Trophoblast cell (in vitro differentiated cells and primary cell): ENCODE results near the gene RABGAP1.

Experiments
- DNase-seq, 2 donors: peaks; one replicate each; pipeline ENCODE4 v3.0.0-alpha.2; 2016
- H2AFZ ChIP-seq: 2 replicates; pipeline ENCODE4 v1.6.1; 2013; ENCODE audit warnings: low read length, moderate library complexity, mild to moderate bottlenecking; ENCODE audit not compliant: insufficient read depth, poor library complexity
- H2AK5ac ChIP-seq: 2 replicates; pipeline ENCODE4 v1.6.1; 2013; ENCODE audit warnings: mild to moderate bottlenecking, low read length
- H2BK120ac ChIP-seq: 2 replicates; pipeline ENCODE4 v1.6.1; 2013; ENCODE audit warnings: low read length, mild to moderate bottlenecking, moderate library complexity; ENCODE audit not compliant: insufficient read depth, poor library complexity
- H2BK12ac ChIP-seq: 2 replicates; pipeline ENCODE4 v1.6.1; 2013; ENCODE audit warnings: mild to moderate bottlenecking, low read length, moderate library complexity
- H2BK5ac ChIP-seq: 2 replicates; pipeline ENCODE4 v1.6.1; 2013; ENCODE audit warnings: low read length, low read depth, moderate library complexity, mild to moderate bottlenecking; ENCODE audit not compliant: poor library complexity
- H3K14ac ChIP-seq: 2 replicates; pipeline ENCODE4 v1.6.1; 2013; ENCODE audit warnings: mild to moderate bottlenecking, low read length
- H3K18ac ChIP-seq: 2 replicates; pipeline ENCODE4 v1.6.1; 2013; ENCODE audit warnings: mild to moderate bottlenecking, low read length
- H3K23ac ChIP-seq: 2 replicates; pipeline ENCODE4 v1.6.1; 2013; ENCODE audit warnings: low read length
- H3K27ac ChIP-seq: 2 replicates; pipeline ENCODE4 v1.5.1; 2013; ENCODE audit warnings: low read depth, mild to moderate bottlenecking, inconsistent platforms, low read length, moderate library complexity
- H3K27me3 ChIP-seq: 2 replicates; pipeline ENCODE4 v1.6.1; 2013; ENCODE audit warnings: inconsistent platforms, mild to moderate bottlenecking, low read length, moderate library complexity; ENCODE audit not compliant: insufficient read depth
- H3K36me3 ChIP-seq, 2 experiments: 1 replicate in 1 of 2; 2 replicates in 1 of 2; pipeline ENCODE4 v1.6.1; 2013; ENCODE audit warnings: low read length in 2 of 2, mild to moderate bottlenecking in 2 of 2, moderate library complexity in 1 of 2; ENCODE audit not compliant: insufficient read depth in 2 of 2, control insufficient read depth in 1 of 2
- H3K4ac ChIP-seq: 2 replicates; pipeline ENCODE4 v1.6.1; 2013; ENCODE audit warnings: low read depth, mild to moderate bottlenecking, low read length, moderate library complexity
- H3K4me1 ChIP-seq, 2 experiments: 1 replicate in 1 of 2; 2 replicates in 1 of 2; pipeline ENCODE4 v1.6.1; 2013; ENCODE audit warnings: low read length in 2 of 2, mild to moderate bottlenecking in 2 of 2, moderate library complexity in 1 of 2; ENCODE audit not compliant: insufficient read depth in 2 of 2, control insufficient read depth in 1 of 2
- H3K4me2 ChIP-seq: 2 replicates; pipeline ENCODE4 v1.6.1; 2013; ENCODE audit warnings: inconsistent platforms, mild to moderate bottlenecking, low read length, moderate library complexity
- H3K4me3 ChIP-seq: 2 replicates; pipeline ENCODE4 v1.5.1; 2013; ENCODE audit warnings: mild to moderate bottlenecking, low read depth, low read length, inconsistent platforms
- H3K79me1 ChIP-seq: one replicate; pipeline ENCODE4 v1.6.1; 2013; ENCODE audit warnings: low read length
- H3K79me2 ChIP-seq: 2 replicates; pipeline ENCODE4 v1.6.1; 2013; ENCODE audit warnings: low read length, mild to moderate bottlenecking; ENCODE audit not compliant: control insufficient read depth, insufficient read depth, poor library complexity
- H3K9ac ChIP-seq: 2 replicates; pipeline ENCODE4 v1.6.1; 2013; ENCODE audit warnings: mild to moderate bottlenecking, low read length
- H3K9me3 ChIP-seq: 2 replicates; pipeline ENCODE4 v1.6.1; 2013; ENCODE audit warnings: low read depth, mild to moderate bottlenecking, control low read depth, inconsistent platforms, low read length; ENCODE audit not compliant: insufficient read depth
- H4K12ac ChIP-seq: 2 replicates; pipeline ENCODE4 v1.6.1; 2013; ENCODE audit warnings: low read depth, mild to moderate bottlenecking, low read length, moderate library complexity
- H4K8ac ChIP-seq: 2 replicates; pipeline ENCODE4 v1.6.1; 2013; ENCODE audit warnings: low read depth, mild to moderate bottlenecking, low read length, moderate library complexity
- H4K91ac ChIP-seq: one replicate; pipeline ENCODE4 v1.6.1; 2013; ENCODE audit warnings: low read depth, mild to moderate bottlenecking, low read length, moderate library complexity
- WGBS: extraction: QIAGEN DNeasy Blood & Tissue Kit; methylation state at CpG from one replicate; pipeline ENCODE4 v1.1.7; 2013; ENCODE audit warnings: missing lambda C conversion rate; ENCODE audit not compliant: insufficient read length, insufficient coverage; ENCODE audit errors: extremely low coverage; 5-methylcytosine and 5-hydroxymethylcytosine counted together

Gene RABGAP1

GRCh38 chr9:123105490-123105889 is 164.7 kb downstream of the RABGAP1 start:
- Histone ChIP-seq H3K79me2 (no peaks in the 10 kb centered on the region), H2AFZ (no peak overlapping the region), H3K4me3 (no peak overlapping the region), H3K4me1 (no peaks in the 10 kb centered on the region), H3K79me1 (no peaks in the 10 kb centered on the region), H2BK120ac (no peak overlapping the region), H2AK5ac (no peak overlapping the region), H4K91ac (no peak overlapping the region), H3K4ac (no peak overlapping the region), H3K14ac (no peak overlapping the region), H2BK5ac (no peak overlapping the region), H3K27me3 (no peaks in the 10 kb centered on the region), H3K9ac (no peak overlapping the region), H4K8ac (no peak overlapping the region), H3K18ac (no peak overlapping the region), H3K9me3 (no peaks in the 10 kb centered on the region), H3K4me2 (no peak overlapping the region), H3K27ac (no peak overlapping the region), H3K23ac (no peak overlapping the region), H4K12ac (no peak overlapping the region), H3K36me3 (peaks cover 59 to 65% of the 10 kb centered on the region in 2 experiments), H2BK12ac (no peak overlapping the region)
- DNase-seq: no peak
- no CpG with 5 or more reads among the region's 5 CpGs for WGBS

DNA sequence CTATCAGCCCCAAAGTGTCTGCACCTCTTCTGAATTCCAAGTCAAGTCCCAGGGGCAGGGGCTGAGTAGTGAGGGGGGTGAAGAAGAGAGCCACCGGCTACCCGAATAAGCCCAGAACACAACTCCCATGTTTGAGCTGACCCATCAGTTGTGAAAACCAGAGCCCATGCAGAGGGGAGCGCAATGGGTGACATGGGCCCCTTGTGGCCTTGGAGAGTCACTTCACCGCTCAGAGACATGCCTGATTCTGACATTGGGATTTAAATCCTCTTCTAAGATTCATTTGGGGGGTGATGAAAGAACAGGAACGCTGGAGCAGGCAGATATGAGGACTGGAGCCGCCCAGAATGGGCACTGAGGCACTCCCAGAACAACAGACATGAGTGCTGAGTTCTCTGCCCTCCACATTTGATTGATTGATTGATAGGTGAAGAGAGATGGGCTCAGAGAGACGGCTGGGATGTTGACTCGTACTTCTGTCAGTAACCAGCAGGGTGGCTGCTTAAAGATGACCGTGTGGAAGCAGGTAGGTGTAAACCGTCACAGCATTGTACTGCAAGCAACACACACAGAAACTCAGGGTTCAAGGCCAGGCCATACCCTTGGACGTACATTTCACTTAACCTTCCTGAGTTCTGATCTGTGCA is 166.9 kb downstream of the RABGAP1 start:
- Histone ChIP-seq H3K14ac (no peak overlapping the region), H3K9ac (no peak overlapping the region), H2BK12ac (no peak overlapping the region), H3K4ac (no peak overlapping the region), H3K4me2 (no peak overlapping the region), H2AFZ (no peak overlapping the region), H4K12ac (no peak overlapping the region), H3K36me3 (peaks cover 55 to 65% of the 10 kb centered on the region in 2 experiments), H3K23ac (no peak overlapping the region), H2BK5ac (no peak overlapping the region), H2AK5ac (no peak overlapping the region), H3K4me3 (no peak overlapping the region), H2BK120ac (no peak overlapping the region), H4K8ac (no peak overlapping the region), H3K9me3 (no peaks in the 10 kb centered on the region), H3K79me2 (no peaks in the 10 kb centered on the region), H3K27me3 (no peaks in the 10 kb centered on the region), H3K4me1 (no peaks in the 10 kb centered on the region), H3K18ac (no peak overlapping the region), H3K79me1 (no peaks in the 10 kb centered on the region), H4K91ac (no peak overlapping the region), H3K27ac (no peak overlapping the region)
- no peak for DNase-seq
- no CpG with 5 or more reads among the region's 11 CpGs for WGBS

- Histone ChIP-seq H3K27ac (no peak overlapping the region), H2AK5ac (no peak overlapping the region), H3K4me3 (no peak overlapping the region)
These were observed 168.2 kb downstream of the RABGAP1 start for GRCh38 chr9:123108976-123109375.

GRCh38 chr9:123109540-123110279 is 168.9 kb downstream of the RABGAP1 start:
- H3K27me3 ChIP-seq: no peaks in the 10 kb centered on the region
- no CpG with 5 or more reads among the region's 15 CpGs for WGBS

More at GRCh38 chr9:123108976-123109375, 168.2 kb downstream of the RABGAP1 start:
- H3K79me2 ChIP-seq: no peaks in the 10 kb centered on the region
- H4K12ac ChIP-seq: no peak overlapping the region
- H2BK5ac ChIP-seq: no peak overlapping the region
- H3K4ac ChIP-seq: no peak overlapping the region
- H3K4me1 ChIP-seq: peaks cover 0 to 3% of the 10 kb centered on the region in 2 experiments
- no peak overlapping the region for H3K4me2 ChIP-seq
- no peaks in the 10 kb centered on the region for H3K79me1 ChIP-seq
- H3K9me3 ChIP-seq: no peaks in the 10 kb centered on the region
- H2BK12ac ChIP-seq: no peak overlapping the region
- no peak overlapping the region for H3K23ac ChIP-seq
- no peak overlapping the region for H2AFZ ChIP-seq
- peaks cover 49 to 59% of the 10 kb centered on the region in 2 experiments for H3K36me3 ChIP-seq
- H2BK120ac ChIP-seq: no peak overlapping the region
- no peak overlapping the region for H3K14ac ChIP-seq
- no peak overlapping the region for H3K18ac ChIP-seq
- no peak overlapping the region for H4K8ac ChIP-seq
- no peaks in the 10 kb centered on the region for H3K27me3 ChIP-seq
- no peak overlapping the region for H4K91ac ChIP-seq
- WGBS: no CpG with 5 or more reads among the region's 9 CpGs
- H3K9ac ChIP-seq: no peak overlapping the region
- DNase-seq: no peak

More at GRCh38 chr9:123109540-123110279, 168.9 kb downstream of the RABGAP1 start:
- Histone ChIP-seq H2BK120ac (no peak overlapping the region), H3K27ac (no peak overlapping the region), H3K9me3 (no peaks in the 10 kb centered on the region), H3K4me2 (no peak overlapping the region), H3K79me1 (no peaks in the 10 kb centered on the region), H3K4me1 (peaks cover 0 to 3% of the 10 kb centered on the region in 2 experiments), H3K14ac (no peak overlapping the region), H3K4ac (no peak overlapping the region), H4K12ac (no peak overlapping the region), H4K8ac (no peak overlapping the region), H3K79me2 (no peaks in the 10 kb centered on the region), H2BK12ac (no peak overlapping the region), H2AFZ (no peak overlapping the region), H3K9ac (no peak overlapping the region), H2AK5ac (no peak overlapping the region), H3K4me3 (no peak overlapping the region), H3K23ac (no peak overlapping the region), H3K18ac (no peak overlapping the region), H3K36me3 (peaks cover 47 to 54% of the 10 kb centered on the region in 2 experiments), H2BK5ac (no peak overlapping the region), H4K91ac (no peak overlapping the region)
- DNase-seq: no peak
